Activated CD8-positive, alpha-beta memory T cell treated with anti-CD3 and anti-CD28 coated beads, Interleukin-2, amount 50 U/mL, for 1 hour (primary cell): ENCODE results near the gene TNPO2.
"Not testable (repeated sequence)": the region's sequence is repeated elsewhere in the genome, so short reads cannot be mapped to it uniquely, and the experiment has no call there.

Experiments used
- DNase-seq: peaks from one replicate; pipeline ENCODE4 v3.0.0-alpha.2; 2020; ENCODE audit errors: extremely low read depth

TNPO2 gene

DNA sequence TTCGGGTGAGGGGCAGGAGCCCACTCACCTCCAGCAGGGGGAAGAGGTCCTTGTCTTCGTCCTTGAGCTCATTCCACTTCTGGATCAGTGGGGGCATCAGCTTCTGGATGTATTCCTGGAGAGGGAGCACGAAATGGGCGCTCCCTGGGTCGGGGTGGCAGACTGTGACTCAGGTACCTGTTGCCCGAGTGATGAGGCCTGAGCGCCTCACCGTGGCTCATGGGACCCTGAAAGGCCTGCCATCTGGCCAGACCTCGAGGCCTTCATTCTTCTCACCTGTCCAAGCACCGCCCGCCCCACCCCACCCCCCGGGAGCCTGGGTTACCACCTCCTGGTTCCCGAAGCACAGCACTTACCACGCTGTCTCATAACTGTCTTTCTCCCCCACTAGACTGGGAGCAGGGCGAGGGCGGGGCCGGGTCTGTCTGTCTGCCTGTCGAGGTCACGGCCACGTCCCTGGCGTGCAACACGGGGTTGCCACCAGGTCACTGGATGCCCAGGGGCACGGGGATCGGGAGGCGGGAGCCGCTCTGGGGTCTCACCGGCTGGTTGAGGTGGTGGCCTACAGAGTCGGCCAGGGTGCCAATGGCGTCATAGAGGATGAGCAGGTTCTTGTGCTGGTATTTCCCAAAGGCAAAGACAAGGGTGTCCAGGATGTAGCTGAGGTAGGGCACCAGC is 17.9 kb downstream of the TNPO2 start:
- DNase-seq: no peak

DNA sequence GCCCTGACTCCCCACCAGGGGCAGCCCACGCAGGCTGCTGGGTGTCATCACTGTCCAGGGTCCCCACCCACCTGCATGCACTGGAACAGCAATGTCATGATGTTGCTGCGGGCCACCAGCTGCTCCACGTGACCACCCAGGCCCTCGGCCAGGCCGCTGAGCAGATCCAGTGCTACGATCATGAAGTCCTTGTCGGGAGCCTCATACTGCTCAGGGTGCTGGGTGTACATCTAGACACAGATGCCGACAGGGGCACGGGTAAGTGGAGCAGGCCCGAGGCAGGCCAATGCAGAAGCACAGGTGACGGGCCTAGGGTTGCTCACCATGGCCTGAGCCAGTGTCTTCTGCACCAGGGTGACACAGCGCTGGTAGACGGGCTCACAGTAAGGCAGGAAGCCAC is 18.6 kb downstream of the TNPO2 start:
- DNase-seq: no peak

DNA sequence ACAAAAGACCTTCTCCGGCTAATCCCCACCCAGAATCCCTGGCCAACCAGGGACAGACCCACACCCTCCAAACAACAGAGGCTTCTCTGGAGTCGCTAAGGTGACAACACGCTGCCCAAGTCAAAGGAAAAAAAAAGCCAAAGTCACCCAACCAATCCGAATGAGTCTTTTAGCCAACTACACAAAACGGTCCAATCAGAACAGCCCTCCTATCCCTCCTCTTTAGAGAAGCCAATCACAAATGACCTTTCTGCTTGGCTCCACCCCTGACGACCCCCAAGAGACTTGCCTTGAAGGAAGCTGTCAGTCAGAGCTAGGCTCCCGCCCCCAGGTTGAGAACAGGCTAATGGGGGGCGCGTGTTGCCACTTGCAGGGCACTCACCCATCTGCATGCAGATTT is 20.7 kb downstream of the TNPO2 start:
- no peak for DNase-seq

DNA sequence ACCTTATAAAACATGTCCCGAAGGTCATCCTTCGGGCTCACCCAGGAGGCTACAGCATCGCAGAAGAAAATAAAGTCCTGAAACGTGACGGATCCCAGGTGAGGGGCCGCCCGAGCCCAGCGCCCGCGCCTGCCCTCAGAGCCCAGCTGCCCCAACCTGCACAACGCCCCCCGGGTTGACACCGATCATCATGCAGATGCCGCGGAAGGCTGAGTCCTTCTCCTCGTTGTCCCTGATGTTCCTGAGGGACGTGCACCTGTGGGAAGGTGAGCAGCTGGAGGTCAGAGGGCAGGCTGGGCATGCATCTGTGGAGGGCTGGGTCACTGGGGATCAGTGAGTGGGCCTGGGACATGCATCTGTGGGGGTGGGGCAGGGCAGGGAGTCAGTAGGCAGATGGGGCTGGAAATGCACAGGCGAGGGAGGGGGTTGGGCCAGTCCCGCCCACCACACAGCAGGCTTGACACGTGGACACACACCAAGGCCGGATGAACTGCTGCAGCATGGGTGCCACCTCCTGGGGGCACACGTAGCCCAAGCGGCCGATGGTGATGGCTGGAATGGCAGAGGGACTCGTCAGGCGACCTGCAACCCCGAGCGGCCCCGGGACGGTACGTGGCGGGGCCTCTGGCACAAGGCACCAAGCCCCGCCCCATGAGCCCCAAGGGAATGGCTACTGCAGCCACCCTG is 22.0 kb downstream of the TNPO2 start:
- no peak for DNase-seq

DNA sequence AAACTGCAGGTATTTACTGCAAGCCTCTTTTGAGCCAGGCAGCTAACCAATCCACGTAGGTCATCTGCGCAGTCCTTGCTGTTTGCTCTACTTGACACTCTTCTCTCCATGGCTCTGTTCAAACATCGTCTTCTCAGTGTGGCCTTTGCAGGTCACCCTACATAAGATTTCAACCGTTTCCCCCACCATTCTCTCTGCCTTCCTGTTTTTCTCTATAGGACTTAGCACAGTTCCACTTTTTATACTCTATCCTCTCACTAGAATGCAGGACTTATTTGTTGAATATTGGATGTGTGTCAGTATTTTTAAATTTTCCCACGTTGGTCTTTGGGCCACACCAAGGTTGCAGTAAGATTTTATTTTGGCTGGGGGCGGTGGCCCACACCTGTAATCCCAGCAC is 25.6 kb downstream of the TNPO2 start:
- no peak for DNase-seq

DNA sequence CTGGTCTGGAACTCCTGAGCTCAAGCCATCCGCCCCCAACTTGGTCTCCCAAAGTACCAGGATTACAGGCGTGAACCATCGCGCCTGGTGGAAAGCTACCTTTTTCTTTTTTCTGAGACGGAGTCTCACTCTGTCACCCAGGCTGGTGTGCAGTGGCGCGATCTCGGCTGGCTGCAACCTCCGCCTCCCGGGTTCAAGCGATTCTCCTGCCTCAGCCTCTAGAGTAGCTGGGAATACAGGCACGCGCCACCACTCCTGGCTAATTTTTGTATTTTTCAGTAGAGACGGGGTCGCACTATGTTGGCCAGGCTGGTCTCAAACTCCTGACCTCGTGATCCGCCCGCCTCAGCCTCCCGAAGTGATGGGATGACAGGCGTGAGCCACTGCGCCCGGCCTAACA is 26.3 kb downstream of the TNPO2 start:
- not testable (repeated sequence) for DNase-seq

DNA sequence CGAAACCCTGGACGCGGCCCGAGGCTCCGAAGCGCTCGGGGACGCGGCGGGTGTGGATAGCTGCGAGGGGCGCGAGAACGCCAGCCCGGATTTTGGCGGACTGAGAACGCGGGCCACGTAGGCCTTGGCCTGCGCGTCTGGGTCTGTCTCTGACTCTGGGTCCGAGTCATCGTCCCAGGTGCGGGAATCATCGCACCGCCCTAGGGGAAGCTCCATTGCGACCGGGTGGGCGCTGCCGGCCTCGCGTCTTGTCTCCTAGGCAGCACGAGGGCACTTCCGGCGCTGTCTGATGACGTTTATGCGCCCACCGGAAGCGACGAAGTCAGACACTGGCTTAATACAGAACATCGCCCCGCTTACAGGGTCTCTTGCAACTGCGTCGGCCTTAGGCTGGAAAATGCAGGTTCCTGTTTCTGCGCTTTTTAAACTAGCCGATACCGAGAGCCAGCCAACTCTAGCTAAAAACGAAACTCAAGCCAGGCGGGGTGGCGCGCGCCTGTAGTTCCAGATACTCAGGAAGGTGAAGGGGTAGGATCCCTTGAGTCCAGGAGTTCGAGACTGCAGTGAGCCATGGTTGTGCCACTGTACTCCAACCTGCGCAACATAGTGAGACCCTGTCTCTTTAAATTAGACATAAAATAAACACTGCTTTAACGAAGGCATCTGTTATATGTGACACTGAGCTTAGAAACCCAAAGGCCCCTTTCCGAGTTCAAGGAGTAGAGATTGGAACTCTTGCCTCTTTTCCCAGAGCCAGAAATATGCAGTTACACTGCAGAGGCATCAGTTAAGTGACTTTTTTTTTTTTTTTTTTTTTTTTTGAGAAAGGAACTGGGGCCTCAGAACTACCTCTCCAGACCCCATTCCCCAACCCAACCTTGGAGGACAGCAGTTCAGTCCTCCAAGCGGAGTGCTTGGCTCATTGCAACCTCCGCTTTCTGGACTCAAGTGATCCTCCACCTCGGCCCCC is 27.1 kb downstream of the TNPO2 start, which contains the start of gene FBXW9:
FBXW9 (minus strand) TSS at position 266 of the 970 bp plus-strand sequence; CDS start at position 216, 50 bp downstream.
- DNase-seq: peak; percentile 86

DNA sequence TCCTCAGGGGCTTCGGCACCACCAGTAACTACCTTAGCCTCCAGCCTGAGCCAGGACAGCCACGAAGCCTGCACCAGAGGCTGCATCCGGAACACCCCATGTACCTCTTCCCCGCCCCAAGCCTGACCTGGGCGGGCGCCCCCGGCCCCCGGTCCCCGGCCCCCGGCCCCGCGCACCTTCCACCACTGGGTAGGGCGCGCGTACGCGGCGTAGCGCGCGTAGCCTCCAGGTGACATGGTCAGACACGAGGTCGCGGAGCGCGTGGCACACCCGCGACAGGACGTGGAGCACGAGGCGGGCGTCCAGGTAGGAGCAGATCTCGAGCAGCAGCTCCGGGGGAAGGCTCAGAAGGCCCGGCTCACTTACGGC is 27.8 kb downstream of the TNPO2 start:
- DNase-seq: no peak

DNA sequence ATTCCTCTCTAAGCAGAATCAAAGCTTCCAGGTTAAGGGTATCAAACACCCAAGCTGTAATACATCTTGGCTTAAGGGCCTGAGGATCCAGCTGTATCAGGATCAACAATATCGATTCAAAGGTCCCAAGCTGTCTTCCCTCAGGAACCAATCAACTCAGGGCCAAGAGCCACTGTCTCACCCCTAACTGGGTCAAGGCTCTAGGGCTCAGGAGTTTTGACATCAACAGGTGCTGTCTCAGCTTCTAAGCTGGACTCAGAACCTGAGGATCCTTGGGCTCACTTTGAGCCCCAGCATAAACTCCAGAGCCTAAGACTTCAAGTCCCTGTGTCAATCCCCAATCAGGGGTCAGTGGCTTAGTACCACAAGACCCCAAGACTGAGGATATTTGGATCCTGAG is 28.2 kb downstream of the TNPO2 start:
- no peak for DNase-seq

DNA sequence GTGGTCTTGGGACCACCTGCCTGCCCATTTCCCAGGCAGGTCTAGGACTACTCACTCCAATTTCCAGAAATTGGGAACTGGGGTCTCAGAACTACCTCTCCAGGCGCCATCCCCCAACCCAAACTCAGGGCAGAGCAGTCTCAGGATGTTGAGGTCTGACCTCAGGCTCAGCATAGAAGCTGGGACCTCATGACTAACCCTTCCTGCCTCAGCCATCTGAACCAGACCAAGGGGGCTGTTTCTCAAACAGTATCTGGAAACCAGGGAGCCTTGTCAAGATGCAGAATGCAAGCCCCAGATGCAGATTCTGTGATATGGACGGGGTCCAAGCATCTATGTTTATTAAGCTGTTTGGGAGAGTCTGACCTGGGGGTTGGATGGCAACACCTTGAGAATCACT is 28.6 kb downstream of the TNPO2 start:
- DNase-seq: no peak

DNA sequence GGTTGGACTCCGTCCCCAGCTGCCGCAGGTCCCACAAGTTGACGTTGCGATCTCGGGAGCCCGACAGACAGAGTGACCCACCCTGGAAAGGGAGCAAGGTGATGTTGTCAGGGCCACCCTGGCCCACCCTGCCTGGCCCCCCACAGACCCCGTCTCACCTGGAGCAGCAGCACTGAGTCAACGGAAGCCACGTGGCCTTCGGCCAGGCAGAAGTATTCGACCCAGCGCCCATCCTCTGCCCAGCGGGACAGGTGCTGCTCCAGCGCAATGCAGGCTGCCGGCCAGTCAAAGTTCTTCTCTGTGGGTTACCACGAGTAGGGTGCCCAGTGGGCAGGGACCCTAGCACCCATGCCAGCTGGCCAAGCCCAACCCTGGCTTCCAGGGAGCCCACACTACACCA is 29.1 kb downstream of the TNPO2 start:
- DNase-seq: no peak

DNA sequence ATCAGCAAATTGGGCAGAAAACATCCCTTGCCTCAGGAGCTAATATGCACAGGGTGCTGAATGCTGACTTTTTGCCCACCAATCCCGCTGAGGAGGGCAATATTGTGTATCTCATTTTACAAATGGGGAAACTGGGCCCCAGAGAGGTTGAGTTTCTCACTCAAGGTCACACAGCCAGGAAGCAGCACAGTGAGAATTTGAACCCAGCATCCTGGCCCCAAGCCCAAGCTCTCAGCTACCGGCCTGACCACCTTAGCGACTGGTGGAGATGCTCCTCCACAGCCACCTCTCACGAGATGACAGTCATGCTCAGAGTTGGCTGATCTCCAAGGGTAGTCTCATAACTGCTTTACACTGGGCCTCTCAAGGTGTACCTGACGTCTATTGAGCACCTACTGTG is 30.8 kb downstream of the TNPO2 start:
- no peak for DNase-seq

DNA sequence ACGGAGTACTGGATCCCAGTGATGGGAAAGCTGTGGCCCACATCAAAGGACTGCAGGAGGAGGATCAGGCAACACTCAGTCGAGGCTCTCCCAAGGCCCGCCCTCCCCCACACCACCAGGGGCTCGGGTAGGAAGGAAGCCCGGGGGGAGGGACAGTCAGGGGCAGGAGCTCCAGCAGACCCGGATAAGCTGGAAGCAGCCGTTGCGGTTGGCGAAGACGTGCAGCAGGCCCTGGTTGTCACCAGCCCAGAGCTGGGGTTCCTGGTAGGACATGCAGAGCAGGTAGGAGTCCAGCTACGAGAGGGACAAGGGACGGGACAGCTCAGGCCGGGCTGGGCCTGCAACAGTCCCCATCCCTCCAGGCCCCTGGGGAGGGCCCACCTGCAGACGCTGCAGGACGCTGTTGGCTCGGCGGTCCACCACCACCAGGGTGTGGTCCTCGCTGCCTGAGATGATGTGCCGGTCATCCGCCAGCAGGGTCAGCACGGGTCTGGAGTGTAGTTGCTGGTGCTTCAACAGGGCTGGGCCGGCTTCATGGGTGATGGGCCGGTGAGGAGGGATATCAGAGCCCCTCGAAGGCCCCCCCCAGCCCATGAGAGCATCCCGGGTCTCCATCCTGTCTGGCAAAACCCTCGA is 34.0 kb downstream of the TNPO2 start:
- DNase-seq: no peak

DNA sequence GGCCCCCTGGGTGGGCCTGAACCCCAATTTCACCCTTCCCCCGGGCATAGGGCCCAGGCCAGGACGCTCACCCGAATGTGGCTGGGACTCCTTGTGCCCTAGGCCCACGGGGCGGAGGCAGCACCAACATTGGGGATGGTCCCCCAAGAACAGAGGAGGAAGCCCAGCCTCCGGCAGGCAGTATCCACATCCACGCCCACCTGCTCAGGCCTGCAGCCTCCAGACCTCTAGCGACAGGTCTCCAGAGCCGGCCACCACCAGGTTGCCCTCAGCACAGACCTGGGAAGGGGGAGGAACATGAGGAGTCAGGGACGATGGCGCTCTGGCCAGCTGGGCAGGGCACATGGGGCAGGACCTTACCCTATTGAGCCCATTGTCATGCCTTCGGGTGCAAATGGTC is 34.7 kb downstream of the TNPO2 start:
- no peak for DNase-seq

DNA sequence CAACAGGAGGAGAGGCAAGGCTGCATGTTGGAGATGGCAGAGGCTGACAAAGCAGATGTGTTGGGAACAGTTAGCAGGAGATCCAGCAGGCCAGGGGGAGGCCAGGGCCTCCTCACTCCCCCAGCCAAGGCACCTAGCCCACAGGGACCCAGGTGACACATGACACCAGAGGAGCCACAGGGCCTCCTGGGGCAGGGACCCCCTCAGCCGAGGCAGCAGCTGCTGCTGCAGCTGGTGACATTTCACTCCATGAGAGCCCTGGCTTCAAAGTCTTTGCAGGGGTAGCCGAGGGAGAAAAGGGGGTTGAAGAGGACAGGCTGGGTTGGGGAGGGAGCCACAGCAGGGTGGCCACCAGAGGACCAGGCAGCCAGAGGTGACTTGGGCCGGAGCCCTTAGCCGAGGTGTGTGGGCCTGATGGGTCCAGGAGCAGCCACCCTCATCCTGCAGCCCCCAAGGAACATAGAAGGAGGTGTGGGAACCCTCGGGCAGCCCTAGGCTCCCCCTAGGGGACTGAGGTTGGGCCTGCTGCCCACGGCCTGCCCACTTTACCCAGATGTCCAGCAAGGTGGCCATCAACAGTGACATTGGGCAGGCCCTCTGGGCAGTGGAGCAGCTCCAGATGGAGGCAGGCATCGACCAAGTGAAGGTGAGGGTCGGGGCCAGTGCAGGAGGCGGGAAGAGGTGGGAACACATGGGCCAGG is 36.1 kb downstream of the TNPO2 start, which contains the start of gene GNG14:
GNG14 (plus strand) TSS at position 503 of the 701 bp plus-strand sequence; CDS start at position 554, 51 bp downstream.
- DNase-seq: no peak

DNA sequence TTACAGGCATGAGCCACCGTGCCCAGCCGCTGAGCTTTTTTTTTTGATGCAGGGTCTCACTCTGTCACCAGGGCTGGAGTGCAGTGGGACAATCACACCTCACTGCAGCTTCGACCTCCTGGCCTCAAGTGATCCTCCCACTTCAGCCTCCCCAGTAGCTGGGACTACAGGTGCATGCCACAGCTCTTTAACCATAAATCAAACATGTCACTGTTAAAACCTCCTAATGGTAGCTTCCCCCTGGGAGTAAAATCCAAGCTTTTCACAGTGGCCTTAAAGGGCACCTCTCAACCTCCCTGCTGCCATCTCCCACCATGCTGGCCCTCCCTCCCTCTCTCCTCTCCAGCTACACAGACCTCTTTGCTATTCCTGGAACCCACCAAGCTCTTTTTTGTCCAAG is 37.9 kb downstream of the TNPO2 start:
- no peak for DNase-seq

DNA sequence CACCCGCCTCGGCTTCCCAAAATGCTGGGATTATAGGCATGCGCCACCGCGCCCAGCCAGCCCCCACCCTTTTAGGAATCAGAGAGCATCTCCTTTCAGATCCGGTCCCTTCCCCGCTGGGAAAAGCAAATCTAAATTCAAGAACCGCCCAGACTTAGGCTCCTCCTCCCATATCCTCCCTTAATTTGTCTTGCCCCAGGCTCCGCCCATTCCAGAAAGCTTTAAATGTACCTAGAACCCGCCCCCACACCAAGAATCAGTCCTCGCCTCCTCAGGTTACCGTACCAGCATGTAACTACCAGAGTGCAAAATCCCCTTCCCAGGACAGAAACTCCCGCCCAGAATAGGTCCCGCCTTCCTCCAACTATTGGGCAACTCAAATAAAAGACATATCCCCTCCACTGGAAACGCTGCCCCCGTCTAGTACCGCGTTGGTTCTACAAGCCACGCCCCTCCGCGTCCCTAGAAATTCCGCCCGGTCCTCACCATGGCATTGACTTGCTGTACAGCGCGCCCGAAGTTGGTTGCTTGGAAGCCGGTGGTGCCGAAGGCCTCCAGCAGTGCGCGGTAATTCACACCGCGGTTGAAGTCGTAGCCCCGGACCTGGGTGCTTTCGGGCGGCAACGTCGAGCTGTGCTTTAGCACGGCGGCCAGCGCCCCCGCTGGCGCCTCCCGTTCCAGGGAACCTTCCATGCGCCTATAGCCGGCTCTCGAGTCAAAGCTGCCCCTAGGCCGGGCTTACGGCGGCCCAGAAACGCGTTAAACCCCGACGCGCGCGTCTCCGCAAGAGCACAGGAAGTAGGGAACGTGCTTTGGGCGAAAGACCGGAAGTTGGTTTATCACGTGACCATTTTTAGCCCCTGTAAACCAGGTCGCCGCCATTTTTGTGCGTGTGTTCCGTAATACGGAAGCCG is 42.4 kb downstream of the TNPO2 start, which contains the start of gene DHPS:
DHPS (minus strand) TSS at position 807 of the 914 bp plus-strand sequence; CDS start at position 693, 114 bp downstream.
- DNase-seq: peak; percentile 83

DNA sequence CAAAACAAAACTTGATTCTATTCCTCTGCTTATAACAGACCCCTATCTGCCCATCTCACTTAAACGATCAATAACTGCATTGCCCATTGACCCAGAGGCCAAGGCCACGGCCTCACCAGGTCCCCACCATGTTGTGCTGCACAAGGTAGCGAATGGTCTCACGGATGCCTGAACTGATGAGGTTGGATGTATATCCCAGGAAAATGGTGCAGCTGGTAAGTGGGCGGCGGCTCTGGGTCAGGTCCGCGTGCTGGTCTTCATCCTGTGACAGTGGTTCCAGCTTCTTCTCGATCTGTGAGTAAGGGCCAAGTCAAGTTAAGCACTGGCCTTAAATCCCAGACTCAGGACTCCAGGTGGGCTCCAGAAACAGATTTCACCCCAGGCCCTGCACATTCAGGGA is 43.7 kb downstream of the TNPO2 start:
- DNase-seq: no peak

DNA sequence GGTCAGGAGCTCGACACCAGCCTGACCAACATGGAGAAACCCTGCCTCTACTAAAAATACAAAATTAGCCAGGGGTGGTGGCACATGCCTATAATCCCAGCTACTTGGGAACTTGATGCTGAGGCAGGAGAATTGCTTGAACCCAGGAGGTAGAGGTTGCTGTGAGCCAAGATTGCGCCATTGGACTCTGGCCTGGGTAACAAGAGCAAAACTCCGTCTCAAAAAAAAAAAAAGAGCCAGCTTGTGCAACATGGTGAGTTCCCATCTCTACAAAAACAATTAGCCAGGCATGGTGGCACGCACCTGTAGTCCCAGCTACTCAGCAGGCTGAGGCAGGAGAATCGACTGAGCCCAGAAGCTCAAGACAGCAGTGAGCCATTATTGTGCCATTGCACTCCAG is 45.7 kb downstream of the TNPO2 start:
- not testable (repeated sequence) for DNase-seq

DNA sequence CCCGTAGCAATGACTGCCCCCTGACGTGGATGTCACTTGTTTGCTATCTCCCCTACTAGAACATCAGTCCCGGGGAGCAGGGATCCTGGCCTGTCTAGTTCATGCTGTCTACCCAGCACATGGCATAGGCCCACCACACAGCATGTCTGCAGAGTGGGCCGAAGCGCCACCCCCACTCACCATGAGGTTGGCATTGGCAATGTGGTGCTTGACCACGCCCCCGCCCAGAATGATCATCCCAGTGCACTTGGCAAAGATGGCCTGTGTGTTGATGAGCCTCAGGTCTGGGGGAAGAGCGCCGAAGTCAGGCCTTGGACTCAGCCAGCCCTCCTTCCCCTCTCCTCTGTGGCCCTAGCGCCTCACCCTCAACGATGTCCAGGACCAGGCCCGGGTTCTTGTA is 46.8 kb downstream of the TNPO2 start:
- no peak for DNase-seq
